EL (cell line): ENCODE results near the gene LTB4R2.

ENCODE experiments used
- DNase-seq: peaks from one replicate; pipeline ENCODE4 v3.0.0-alpha.2; 2016

LTB4R2 gene, protein sequence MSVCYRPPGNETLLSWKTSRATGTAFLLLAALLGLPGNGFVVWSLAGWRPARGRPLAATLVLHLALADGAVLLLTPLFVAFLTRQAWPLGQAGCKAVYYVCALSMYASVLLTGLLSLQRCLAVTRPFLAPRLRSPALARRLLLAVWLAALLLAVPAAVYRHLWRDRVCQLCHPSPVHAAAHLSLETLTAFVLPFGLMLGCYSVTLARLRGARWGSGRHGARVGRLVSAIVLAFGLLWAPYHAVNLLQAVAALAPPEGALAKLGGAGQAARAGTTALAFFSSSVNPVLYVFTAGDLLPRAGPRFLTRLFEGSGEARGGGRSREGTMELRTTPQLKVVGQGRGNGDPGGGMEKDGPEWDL

DNA sequence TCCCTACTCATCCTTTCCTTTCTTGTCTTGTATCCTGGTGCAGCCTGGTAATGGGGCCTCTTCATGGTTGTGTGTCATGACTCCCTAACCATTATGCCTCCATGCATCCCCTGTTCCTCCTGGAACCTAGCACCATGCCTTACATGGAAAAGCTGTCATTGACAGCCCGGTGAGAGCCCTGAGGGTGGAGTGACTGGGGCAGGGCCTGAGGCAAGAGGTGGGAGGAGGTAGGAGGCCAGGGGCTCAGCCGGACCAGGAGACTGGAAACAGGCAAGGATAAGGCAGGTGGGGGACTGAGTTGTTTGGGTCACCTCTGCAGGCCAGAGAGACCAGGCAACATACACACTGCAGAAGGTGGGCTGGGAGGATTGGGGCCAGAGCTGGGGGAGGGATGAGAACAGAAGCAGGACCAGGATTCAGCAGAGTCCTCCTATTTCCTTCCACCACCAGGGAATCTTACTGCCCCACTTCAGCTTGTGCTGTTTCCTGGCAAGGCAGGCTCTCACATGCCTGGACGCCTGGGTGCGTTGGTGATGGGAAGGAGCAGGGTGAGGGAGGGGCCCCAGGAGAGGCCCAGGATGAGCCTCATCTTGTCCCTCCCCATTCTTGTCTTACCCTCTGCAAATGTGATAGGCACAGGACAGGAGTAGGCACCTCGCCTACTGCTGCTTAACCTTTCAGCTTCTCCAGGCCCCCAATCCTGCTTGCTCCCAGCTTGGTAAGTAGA lies at the start of gene LTB4R2:
LTB4R2 (plus strand) TSS at position 603 of the 727 bp plus-strand sequence. CDS start 525 bp downstream, outside the sequence.
- DNase-seq = no peak

DNA sequence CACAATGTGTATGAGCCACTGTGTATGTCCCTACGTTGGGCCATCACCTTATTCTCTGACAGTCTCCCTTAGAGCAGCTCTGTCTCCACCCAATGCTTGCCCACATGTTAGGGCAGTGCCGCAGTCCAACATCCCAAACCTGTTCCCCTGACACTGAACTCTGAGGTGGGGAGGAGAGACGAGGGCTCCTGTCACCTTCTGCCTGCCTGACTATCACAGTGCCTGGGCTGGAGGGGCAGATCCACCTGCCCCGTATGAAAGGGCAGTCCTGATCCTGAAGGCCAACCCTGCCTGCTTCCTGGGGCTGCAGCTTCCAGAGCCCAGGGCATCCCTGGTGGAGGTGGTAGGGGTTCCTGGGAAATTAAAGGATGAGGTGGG lies 49.2 kb upstream of the LTB4R2 start:
- DNase-seq = no peak

DNA sequence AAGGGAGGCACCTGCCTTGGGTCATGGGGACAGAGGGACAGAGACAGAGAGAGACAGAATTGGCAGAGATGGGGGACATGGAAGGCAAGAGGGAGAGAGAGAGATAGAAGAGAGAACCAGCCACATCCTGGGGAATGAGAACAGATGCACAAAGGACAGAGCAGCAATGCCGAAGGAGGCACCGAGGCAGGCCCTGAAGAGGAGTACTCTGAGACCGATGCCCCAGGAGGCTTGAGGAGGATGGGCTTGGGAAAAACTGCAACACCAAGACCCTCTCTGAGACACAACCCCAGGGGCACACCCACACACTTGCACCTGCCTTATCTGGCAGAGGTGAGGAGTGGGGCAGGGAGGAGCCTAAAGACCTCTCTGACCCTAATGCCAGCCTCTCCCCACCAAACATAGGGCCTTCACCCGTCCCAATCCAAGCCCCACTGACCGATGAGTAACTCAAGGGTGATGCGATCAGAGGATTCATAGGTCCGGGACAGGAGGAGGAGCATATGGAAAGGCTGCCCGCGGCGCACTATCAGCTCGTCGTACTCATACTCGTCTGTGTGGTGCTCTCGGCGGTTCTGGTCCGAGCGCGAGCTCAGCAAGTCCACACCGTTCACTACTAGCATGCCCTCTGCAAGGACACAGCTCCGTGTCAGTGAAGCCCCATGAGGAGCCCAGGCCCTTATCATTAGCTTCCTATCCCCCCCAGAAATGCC lies 48.5 kb upstream of the LTB4R2 start:
- DNase-seq = no peak

DNA sequence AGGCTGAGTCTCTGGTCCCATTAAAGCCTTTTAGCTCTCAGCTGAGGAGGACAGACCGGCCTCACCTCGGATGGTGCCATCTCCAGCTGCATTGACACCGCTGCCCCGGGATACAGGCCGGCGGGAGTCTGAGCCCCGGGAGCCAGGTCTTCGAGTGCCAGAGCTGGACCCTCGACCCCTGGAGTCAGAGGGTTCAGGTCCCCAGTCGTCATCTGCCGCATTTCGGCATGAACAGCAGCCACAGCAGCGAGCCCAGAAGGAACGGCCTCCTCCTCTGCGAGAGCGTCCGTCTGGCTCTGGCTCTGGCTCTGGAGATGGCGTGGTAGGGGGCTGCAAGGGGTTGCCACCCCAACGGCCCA lies 48.0 kb upstream of the LTB4R2 start:
- no peak for DNase-seq

DNA sequence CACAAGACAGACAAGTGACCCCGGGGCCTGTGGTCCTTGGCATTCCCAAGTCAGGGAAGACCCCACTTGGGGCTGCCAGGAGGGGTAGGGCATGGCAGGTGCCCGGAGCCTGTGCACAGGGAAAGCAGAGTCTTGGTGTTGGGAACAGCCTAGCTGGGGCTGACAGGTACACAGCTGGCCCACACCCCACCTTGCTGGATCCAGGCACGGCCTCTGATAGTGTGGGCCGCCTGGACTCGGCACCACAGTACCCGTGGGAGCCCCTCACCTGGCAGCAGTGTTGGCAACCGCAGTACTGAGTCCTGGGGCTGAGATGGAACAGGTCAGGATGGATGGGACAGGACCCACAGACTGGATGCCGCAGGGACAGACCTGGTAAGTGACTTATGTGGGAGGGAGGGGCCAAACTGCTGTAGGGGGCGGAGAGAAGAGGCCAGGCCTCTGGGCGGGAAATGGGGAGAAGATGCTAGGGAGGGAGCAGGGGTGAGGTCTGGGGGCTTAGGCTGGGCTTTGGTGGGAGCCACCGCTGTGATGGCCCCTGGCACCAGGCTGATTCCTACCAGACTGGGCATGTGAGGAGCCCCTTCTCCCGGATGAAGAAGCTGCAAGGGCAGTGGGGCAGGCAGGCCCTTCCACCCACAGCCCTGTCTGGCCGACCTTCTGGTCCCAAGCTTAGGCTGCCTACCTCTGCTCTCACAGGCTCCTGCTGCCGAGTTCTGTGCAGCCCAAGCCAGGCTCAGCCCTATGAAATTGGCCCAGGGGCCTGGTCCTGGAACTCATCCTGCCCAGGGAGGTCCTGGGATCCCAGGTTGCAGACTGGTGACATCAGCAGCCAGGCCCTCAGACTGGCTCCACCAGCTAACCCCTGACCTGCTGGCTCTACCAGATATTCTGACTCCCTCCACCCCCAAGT lies 46.9 kb upstream of the LTB4R2 start, which contains the start of gene TGM1:
TGM1 (minus strand) TSS at position 357 of the 913 bp plus-strand sequence. CDS start 825 bp downstream, outside the sequence.
- peak; percentile 35 for DNase-seq

DNA sequence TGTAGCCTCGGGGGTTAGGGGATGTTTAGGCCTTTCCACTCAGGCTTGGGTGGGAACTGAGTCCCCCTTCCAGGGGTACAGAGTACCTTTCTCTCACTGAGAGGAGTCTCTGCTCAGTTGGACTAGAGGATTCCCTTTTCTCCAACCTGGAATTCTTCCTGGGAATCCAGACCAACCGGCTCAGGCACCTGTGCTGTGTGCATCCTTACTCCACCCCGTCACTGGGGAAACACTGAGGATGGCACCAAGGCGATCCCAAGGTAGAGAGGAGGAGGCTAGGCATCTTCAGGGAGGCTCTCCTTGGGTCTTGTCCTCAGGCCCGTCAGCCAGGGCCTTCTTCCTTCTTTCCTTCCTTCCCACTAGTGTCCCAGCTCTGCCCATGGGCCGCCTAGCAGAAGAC lies 46.1 kb upstream of the LTB4R2 start:
- no peak for DNase-seq

DNA sequence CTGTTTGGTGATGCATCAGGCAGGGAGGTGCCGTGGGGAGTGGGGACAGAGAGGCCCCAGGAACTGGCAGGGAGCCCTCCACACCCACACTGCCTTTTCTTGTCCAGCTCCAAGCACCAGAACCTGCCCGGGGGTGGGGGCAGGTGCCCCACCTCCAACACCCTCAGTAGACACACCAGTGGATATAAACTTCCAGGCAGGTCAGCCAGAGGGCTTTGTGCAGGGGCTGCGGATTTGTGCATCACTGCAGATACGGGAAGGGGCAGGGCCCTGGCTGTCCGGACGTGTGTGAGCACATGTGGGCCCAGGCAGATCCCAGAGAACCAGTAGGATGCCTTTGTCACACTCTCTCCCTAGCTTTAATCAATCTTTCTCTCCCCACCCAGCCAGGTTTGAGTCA lies 45.6 kb upstream of the LTB4R2 start:
- DNase-seq = no peak

DNA sequence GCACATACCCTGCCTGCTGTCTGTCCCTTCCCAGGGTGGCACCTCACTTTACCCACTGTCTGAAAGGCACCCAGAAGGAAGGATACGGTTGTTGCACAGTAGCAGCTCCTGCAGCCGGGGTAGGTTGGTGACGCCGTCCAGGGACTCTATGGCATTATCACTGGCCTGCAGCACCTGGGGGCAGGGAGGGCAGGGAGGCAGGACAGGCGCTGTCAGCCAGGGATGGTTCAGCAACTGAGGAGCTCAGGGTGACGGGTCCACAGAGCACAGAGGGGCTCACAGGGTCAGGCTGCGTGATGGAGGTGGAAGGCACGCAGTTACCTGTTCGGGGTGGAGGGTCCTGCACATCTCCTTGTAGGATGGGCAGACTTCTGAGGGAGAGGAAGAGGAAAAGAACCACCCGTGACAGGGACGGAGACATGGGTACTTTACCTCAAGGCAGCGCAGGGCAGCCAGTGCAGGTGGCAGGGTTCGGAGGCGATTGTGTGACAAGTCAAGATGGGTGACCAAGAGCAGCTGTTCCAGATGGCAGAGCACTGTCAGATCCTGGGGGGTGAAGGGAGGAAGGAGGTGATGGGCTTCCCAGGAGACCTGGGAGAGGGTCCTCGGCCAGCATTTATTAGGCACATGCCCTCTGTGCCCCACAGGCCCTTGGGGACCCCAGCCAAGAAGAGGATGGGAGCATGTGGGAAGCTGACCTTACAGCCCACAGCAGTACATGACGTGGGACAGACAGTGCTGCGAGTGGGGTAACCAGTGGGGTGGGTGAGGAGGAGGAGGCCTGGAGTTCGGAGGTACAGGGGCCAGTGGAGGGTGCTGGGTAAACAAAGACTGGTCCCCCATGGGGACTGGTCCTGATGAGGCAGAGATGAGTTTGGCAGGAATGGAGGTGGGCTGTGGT lies 43.3 kb upstream of the LTB4R2 start:
- no peak for DNase-seq

DNA sequence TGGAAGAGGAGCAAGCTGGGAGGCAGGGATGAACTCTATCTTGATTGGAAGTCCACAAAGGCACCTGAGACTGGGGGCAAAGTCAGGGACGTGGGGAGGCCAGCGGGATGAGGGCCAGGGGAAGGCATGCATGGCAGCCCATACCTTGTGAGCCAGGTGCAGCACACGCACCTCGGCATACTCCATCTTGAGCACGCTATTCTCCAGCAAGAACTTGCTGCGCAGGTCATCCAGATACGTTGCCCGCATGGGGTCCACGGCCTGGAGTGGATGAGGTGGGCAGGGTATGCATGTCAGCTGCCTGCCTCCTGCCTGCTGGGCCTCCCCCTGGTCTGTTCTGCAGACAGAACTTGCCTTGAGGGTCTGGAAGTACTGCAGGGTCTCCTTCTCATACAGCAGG lies 42.4 kb upstream of the LTB4R2 start:
- DNase-seq = no peak

DNA sequence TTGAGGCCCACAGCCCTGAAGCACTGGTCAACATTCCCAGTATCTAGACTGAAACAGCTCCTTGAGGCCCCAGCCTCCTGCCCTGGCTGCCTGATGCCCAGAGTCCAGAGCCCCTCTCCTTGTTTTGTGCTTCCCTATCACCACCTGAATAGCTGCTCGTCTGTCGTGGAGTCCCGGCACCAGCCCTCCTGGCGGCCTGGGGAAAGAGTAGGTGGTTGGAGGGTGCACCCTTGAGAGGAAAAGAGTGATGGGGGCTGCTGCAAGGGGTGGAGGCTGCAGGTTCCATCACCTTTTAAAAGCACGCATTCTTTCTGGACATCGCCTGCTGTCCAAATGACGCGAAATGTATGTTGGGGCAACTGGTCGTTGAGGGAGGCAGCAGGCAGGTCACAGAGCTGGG lies 41.7 kb upstream of the LTB4R2 start:
- DNase-seq = no peak

DNA sequence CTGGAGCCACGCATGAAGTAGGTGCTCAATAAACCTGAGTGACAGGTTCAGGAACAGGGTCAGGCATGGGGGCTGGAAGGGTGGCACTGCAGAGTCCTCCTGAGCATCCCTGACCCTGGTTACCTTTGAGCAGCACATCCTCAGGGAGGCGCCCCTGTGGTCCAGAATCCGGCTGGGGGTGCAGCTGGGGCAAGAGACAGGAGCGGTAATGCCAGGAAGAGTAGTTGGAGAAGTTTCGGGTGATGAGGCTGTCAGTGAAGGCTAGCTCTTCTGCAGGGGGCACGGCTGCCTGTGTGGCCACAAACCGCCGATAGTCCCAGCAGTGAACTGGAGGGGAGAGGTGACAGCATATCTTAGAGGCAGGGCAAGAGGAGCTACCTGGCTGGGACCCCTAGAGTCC lies 40.6 kb upstream of the LTB4R2 start:
- DNase-seq = no peak

DNA sequence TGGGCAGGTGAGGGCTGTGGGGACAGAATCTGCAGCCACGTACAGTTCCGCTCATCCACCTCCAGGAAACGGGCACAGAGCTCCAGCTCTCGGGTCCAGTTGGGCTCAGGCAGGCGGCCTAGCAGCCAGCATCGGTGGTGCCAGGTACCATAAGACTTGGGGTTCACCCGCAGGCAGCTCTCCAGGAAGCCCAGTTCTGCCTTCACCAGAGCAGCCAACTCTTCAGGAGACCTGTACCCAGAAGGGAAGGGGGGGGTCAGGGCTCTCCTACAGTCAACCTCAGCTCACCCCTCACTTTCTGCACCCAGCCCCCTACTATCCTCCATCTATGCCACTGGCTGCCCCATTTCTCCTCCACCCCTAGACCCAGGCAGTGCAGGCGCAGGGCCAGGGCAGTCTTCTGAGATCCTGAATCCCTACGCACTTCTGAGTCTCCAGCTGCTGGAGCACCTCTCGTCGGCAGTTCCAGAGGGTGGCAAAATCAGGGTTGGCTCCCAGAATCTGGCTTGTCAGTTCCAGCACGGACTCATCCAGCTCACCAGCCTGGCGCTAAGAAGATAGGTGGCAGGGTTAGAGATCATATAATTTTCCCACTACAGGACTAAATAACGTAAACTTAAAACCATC lies 39.9 kb upstream of the LTB4R2 start:
- no peak for DNase-seq

DNA sequence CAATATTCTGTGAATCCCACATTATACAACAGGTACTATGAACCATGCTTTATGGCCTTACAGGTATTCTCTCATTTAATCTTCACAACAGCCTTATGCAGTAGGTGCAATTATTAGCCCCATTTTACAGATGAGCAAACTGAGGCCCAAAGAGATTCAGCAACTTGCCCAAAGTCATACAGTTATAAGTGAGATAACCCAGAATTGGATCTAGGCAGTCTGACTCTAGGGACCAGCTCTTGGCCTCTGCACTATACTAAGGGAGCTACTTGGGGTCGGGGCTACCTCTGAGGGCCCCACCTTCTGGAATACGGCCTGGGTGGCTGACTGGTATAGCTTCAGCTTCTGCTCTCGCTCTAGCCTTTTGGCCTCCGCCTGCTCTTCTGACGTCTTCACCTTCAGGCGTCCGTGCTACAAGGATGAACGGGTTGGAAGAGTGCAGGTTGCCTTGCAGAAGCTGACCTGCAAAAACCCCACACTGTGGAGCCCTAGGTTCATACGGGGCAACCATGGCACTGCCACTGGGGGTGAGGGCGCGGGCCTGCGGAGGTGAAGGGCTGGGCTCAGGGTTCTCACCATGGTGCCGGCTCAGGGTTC lies 39.3 kb upstream of the LTB4R2 start:
- DNase-seq = no peak

DNA sequence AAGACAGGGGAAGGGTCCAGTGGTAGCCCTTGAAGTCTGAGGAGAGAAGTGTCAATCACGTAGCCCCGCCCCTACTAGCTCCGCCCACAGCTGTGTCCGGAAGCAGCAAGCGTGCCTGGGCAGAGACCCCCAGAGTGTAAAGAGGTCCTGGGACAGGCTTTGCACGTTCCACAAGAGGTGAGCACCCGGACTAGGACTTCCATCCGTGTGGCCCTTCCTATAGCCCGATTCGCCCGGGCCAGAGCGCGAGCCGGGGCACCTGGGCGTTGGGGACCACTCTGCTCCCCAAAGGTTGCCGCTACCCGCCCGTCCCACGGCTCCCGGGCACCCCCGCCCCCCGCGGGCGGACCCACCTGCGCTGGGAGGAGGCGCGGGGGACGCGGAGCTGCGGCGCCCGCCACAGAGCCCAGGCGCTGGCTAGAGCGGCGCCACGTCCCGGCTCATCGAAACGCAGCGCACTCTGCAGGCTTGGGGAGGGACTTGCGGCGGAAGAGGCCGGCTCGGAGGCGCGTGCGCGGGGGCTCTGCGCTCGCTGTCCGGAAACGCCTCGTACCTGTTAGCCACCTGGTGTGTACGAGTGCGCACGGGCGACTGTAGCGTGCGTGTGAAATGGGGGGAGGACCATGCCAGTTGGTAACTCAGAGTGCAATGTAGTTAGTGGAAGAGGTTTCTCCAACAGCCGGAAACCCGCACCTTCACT lies 38.7 kb upstream of the LTB4R2 start, which contains the start of gene RABGGTA:
RABGGTA (minus strand) TSS at position 464 of the 700 bp plus-strand sequence. CDS start 482 bp downstream, outside the sequence.
- peak; percentile 82 for DNase-seq

DNA sequence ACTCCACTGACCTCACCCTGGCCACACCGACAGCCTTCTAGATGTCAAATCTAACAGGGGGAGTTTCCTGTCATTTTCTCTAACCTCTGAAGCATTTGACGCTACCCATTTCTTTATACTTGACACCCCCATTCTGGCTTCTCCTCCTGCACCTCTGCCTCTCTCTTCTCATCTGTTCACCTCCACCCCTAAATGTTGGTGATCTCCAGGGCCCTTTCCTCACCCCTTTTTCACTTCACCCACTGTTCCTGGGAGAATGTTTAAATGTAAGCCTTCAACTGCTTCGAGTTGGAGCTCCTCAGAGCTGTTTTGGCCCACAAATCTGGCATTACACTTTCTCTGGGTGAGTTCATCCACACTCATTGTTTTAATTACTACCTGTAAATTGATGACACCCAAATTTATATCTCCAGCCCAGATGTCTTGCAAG lies 38.1 kb upstream of the LTB4R2 start:
- no peak for DNase-seq

DNA sequence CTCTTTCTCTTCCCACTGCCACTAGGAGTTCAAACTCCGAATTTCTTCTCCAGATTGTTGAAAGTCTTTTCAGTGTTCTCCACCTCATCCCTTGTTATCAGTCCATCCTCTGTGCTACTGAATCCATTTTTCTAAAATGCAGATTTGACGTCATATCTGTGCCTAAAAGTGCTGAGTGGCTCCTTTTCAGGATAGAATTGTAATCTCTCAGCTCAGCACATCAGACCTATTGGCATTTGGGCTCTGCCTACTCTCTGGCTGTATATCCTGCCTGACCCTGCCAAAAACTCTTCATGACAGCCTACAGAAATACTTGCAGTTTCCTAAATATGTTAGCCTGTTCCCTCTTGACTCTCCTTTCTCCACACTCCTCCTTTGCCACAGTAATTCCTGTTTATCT lies 37.5 kb upstream of the LTB4R2 start:
- DNase-seq = no peak

DNA sequence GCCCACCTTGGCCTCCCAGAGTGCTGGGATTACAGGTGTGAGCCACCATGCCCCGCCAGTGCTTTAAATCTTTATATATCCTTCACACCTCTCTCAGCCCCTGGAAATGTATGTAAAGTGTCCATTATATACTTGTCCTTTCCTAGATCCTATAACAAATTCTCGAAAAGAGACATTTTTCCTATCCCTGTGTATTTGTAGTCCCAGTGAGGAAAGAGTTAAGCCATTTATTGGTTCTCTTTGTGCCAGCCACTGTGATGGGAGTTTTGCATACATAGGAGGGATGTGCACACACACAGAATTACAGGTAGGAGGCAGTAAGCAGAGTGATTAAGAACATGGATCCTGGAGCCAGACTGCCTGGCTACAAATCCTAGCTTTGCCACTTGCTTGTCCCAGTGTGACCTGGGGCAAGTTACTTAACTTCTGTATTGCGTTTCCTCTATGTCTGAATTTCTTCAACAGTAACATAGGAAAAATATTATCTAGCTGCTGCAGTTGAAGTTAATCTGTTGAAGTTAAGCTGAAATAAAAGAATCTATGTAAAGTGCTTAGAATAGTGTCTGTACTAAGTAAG lies 36.4 kb upstream of the LTB4R2 start:
- no peak for DNase-seq

DNA sequence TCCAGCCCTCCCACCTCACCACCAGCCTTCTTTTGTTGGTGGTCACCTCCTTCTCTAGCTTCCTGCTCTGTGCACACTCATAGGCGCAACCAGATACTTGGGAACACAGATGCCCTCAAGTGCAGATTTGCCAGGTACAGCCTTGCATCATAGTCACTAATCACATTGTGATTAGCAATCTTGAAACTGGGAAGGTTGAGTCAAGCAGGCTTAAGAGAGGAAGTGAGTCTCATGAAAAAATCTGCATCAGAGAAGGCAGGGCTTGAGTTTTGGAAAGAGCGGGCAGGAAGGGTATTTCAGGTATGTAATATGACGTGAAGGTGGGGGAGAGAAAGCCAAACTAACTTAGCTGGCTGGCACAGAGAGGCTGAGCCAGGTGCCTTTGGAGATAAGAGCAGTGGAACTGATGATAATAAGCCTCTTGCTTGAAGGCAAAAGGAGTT lies 35.8 kb upstream of the LTB4R2 start:
- no peak for DNase-seq

DNA sequence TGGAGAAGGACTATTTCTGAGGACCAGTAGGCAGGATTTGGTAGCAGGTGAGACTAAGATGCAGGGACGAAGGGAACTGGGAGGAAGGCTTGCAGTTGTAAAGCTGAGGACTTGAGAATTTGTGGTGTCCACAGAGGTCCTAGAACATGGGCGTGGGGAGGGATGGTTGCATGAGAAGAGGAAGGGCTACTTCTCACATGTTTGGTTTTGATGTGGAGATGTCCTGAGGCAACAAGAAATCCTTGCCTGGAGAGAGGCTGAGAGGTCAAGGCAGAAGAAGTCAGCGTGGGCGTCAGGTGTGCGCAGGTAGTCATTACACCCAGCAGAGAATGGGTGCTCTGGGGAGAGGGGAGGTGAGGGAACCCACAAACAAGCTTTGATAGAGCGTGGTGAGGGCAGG lies 32.9 kb upstream of the LTB4R2 start:
- DNase-seq = no peak
